ENCODE results near the gene ABCC9. TPM values are rescaled to one million over a fixed set of nuclear protein-coding genes. Genes with fewer than 3 reads are reported as not detected.

The ABCC9 gene
- total RNA-seq, 1 experiment from 2014 or later, result not detected

- H3K23ac ChIP-seq (ENCODE audit: insufficient read length, low read depth, low read length), result no peak overlapping the region
- WGBS (ENCODE audit: extremely low coverage, insufficient read length, low lambda C conversion rate), result no CpG with 5 or more reads among the region's 5 CpGs
- no peaks in the 10 kb centered on the region; the same call in 1 of the 2 replicates for H3K4me1 ChIP-seq (ENCODE audit: insufficient read depth, low read length)
- no peak overlapping the region for H3K4me2 ChIP-seq (ENCODE audit: insufficient read depth, insufficient read length, low read length)
- H4K5ac ChIP-seq (ENCODE audit: insufficient read length, low read depth, low read length), result no peak overlapping the region
- H3K4ac ChIP-seq (ENCODE audit: low read depth, low read length), result no peak overlapping the region
- H2BK20ac ChIP-seq (ENCODE audit: low read depth, low read length, poor library complexity, severe bottlenecking), result no peak overlapping the region
- no peak overlapping the region for H3T11ph ChIP-seq (ENCODE audit: low read length)
- no peak overlapping the region for H2BK5ac ChIP-seq (ENCODE audit: insufficient read length, low read length)
- H3K18ac ChIP-seq (ENCODE audit: insufficient read length, low read depth, low read length), result no peak overlapping the region
- no peaks in the 10 kb centered on the region for H3K23me2 ChIP-seq (ENCODE audit: insufficient read length, low read depth, low read length, poor library complexity, severe bottlenecking)
- no peak for TF ChIP-seq CTCF (conservative IDR thresholded peaks at IDR 0.05)
- H2BK12ac ChIP-seq (ENCODE audit: insufficient read length, low read depth, low read length), result no peak overlapping the region
- H4K91ac ChIP-seq (ENCODE audit: insufficient read length, low read depth, low read length), result no peak overlapping the region
- H3K27ac ChIP-seq (ENCODE audit: insufficient read length, low read depth, low read length), result no peak overlapping the region
- no peak for DNase-seq
- H3K79me1 ChIP-seq (ENCODE audit: insufficient read depth, low read depth, low read length, poor library complexity, severe bottlenecking), result no peaks in the 10 kb centered on the region
- H3K9ac ChIP-seq (ENCODE audit: extremely low read depth, insufficient read length, low read length), result no peak overlapping the region
- H4K8ac ChIP-seq (replicated peaks; ENCODE audit: insufficient read length, low read depth, low read length), result no peak overlapping the region
- Mint-ChIP-seq H3K9me3 (no peaks in the 10 kb centered on the region), H3K36me3 (ENCODE audit: insufficient read depth in 1 of 3, low read depth in 3 of 3) (no peaks in the 10 kb centered on the region), H3K4me1 (no peaks in the 10 kb centered on the region), H3K27ac (no peak overlapping the region), H3K27me3 (ENCODE audit: low read depth) (peaks cover 2% of the 10 kb centered on the region; the same call in 1 of the 2 replicates), H3K4me3 (no peak overlapping the region)
- no peaks in the 10 kb centered on the region for H3K27me3 ChIP-seq (ENCODE audit: insufficient read depth, low read length)
- no peak overlapping the region for H3K14ac ChIP-seq (ENCODE audit: insufficient read depth, low read length)
- H3K79me2 ChIP-seq (ENCODE audit: insufficient read depth, low read length), result no peaks in the 10 kb centered on the region
- no peaks in the 10 kb centered on the region for H3K9me3 ChIP-seq (ENCODE audit: control insufficient read depth, low read depth, low read length)
- no peak overlapping the region for H2BK15ac ChIP-seq (ENCODE audit: low read depth, low read length)
- H4K20me1 ChIP-seq (ENCODE audit: control insufficient read depth, insufficient read depth, insufficient read length), result no peaks in the 10 kb centered on the region
- H2AFZ ChIP-seq (ENCODE audit: low read length), result no peak overlapping the region
- no peak overlapping the region for H3K56ac ChIP-seq (ENCODE audit: insufficient read length, low read depth, low read length)
- no peak overlapping the region for H2BK120ac ChIP-seq (ENCODE audit: low read depth, low read length, poor library complexity, severe bottlenecking)
- H2AK5ac ChIP-seq (ENCODE audit: insufficient read length, low read length), result no peak overlapping the region
Observed at GRCh38 chr12:21848192-21848591, 93.0 kb downstream of the ABCC9 start.

All from H9 (cell line).